Fibroblast of lung (primary cell): ENCODE results near the gene TMC1. TPM values are rescaled to one million over a fixed set of nuclear protein-coding genes. Genes with fewer than 3 reads are reported as not detected.
"Not testable (repeated sequence)": the region's sequence is repeated elsewhere in the genome, so short reads cannot be mapped to it uniquely, and the experiment has no call there.

ENCODE experiments used
- DNase-seq, 2 donors: peaks; one replicate each; pipeline versions ENCODE4 v3.0.0 to v3.0.0-alpha.2; 2010; ENCODE audit warnings: low read depth in 2 of 2
- H2AFZ ChIP-seq: 2 replicates; pipeline ENCODE4 v1.5.1; 2012; ENCODE audit warnings: low read length, control low read depth, inconsistent platforms
- H3K27ac ChIP-seq: 2 replicates; pipeline ENCODE4 v1.5.1; 2011; ENCODE audit warnings: low read length, control low read depth; ENCODE audit not compliant: insufficient read depth
- H3K27me3 ChIP-seq: 2 replicates; pipeline ENCODE4 v1.5.1; 2011; ENCODE audit warnings: mild to moderate bottlenecking, low read length; ENCODE audit not compliant: control insufficient read depth, insufficient read depth
- H3K36me3 ChIP-seq: 2 replicates; pipeline ENCODE4 v1.5.1; 2011; ENCODE audit warnings: low read length; ENCODE audit not compliant: control insufficient read depth, insufficient read depth
- H3K4me1 ChIP-seq: 2 replicates; pipeline ENCODE4 v1.5.1; 2011; ENCODE audit warnings: low read length; ENCODE audit not compliant: control insufficient read depth, insufficient read depth; ENCODE audit errors: extremely low read depth
- H3K4me2 ChIP-seq: 2 replicates; pipeline ENCODE4 v1.5.1; 2011; ENCODE audit warnings: low read length, control low read depth; ENCODE audit not compliant: insufficient read depth; ENCODE audit errors: extremely low read depth
- H3K4me3 ChIP-seq, 4 experiments: fragments of 200-600 bp in 1 of 4; sonication (generic) in 1 of 4; replicated peaks in 1 of 4; 2 replicates each; pipeline ENCODE4 v1.5.1; 2011 to 2016; ENCODE audit warnings: low read length in 4 of 4, low read depth in 3 of 4, mild to moderate bottlenecking in 3 of 4, control low read depth in 2 of 4, inconsistent platforms in 1 of 4, mixed read lengths in 1 of 4; ENCODE audit not compliant: insufficient read depth in 1 of 4; ENCODE audit errors: control extremely low read depth in 1 of 4
- H3K79me2 ChIP-seq: 2 replicates; pipeline ENCODE4 v1.5.1; 2012; ENCODE audit warnings: mild to moderate bottlenecking, low read length, inconsistent platforms; ENCODE audit not compliant: control insufficient read depth, insufficient read depth
- H3K9ac ChIP-seq: 2 replicates; pipeline ENCODE4 v1.5.1; 2011; ENCODE audit warnings: mild to moderate bottlenecking, low read length, control low read depth; ENCODE audit not compliant: insufficient read depth
- H3K9me3 ChIP-seq: 2 replicates; pipeline ENCODE4 v1.5.1; 2012; ENCODE audit warnings: low read depth, low read length; ENCODE audit not compliant: control insufficient read depth, insufficient read depth
- H4K20me1 ChIP-seq: 2 replicates; pipeline ENCODE4 v1.5.1; 2011; ENCODE audit warnings: low read length; ENCODE audit not compliant: control insufficient read depth, insufficient read depth; ENCODE audit errors: extremely low read depth
- CTCF ChIP-seq, 2 donors: IDR thresholded peaks in 1 of 2; conservative IDR thresholded peaks in 1 of 2; 1 replicate in 1 of 2; 2 replicates in 1 of 2; pipeline ENCODE4 v1.5.1; 2011 to 2012; ENCODE audit warnings: low read length in 2 of 2, control low read depth in 1 of 2, inconsistent platforms in 1 of 2, low read depth in 1 of 2, mild to moderate bottlenecking in 1 of 2
- EZH2 ChIP-seq: IDR thresholded peaks from 2 replicates; pipeline ENCODE4 v1.5.1; 2012; ENCODE audit warnings: low read length, control low read depth, mild to moderate bottlenecking; ENCODE audit errors: missing control alignments
- polyA plus RNA-seq, 2 donors: library from polyadenylated mRNA; depleted of rRNA in 1 of 2; stranded (reverse) in 1 of 2; unstranded in 1 of 2; fragments of >200 nt; gene quantifications; 2 replicates each; pipeline ENCODE4 v1.2.1, GENCODE V29; 2011 to 2012; ENCODE audit warnings: missing spikeins in 1 of 2
- total RNA-seq: library from RNA; depleted of rRNA; stranded (reverse); fragments of >200 nt; gene quantifications from 2 replicates; pipeline ENCODE4 v1.2.1, GENCODE V29; 2014

The TMC1 gene
- total and polyA plus RNA-seq, 2 donors (not counting 1 experiment from before 2014, with no cell fraction given) = 0.27 to 0.33 TPM

- Histone ChIP-seq H3K27ac (no peak overlapping the region), H4K20me1 (no peaks in the 10 kb centered on the region), H2AFZ (no peak overlapping the region), H3K4me3 (no peak overlapping the region), H3K79me2 (no peaks in the 10 kb centered on the region), H3K36me3 (no peaks in the 10 kb centered on the region), H3K4me2 (no peak overlapping the region), H3K9me3 (no peaks in the 10 kb centered on the region), H3K9ac (no peak overlapping the region), H3K4me1 (peaks cover 5% of the 10 kb centered on the region), H3K27me3 (no peaks in the 10 kb centered on the region)
- peak; percentile 44 to 85 for DNase-seq
- TF ChIP-seq EZH2 = no peak
Measured at GRCh38 chr9:72540348-72540873, 19.0 kb downstream of the TMC1 start.

GRCh38 chr9:72542537-72542833, 21.1 kb downstream of the TMC1 start:
- H3K27ac ChIP-seq, H3K9me3 ChIP-seq, H3K9ac ChIP-seq, H3K4me2 ChIP-seq, H3K4me3 ChIP-seq, H3K36me3 ChIP-seq, H3K4me1 ChIP-seq, H3K27me3 ChIP-seq, H3K79me2 ChIP-seq, H4K20me1 ChIP-seq, H2AFZ ChIP-seq: not testable (repeated sequence)
- DNase-seq = peak; percentile 53 to 72

GRCh38 chr9:72542917-72543316, 21.5 kb downstream of the TMC1 start:
- Histone ChIP-seq H3K4me1 (peaks cover 5% of the 10 kb centered on the region), H4K20me1 (no peaks in the 10 kb centered on the region), H3K27ac (no peak overlapping the region), H3K27me3 (no peaks in the 10 kb centered on the region), H3K36me3 (no peaks in the 10 kb centered on the region), H3K4me2 (no peak overlapping the region), H3K9ac (no peak overlapping the region), H3K9me3 (no peaks in the 10 kb centered on the region), H3K4me3 (no peak overlapping the region), H3K79me2 (no peaks in the 10 kb centered on the region), H2AFZ (peak overlapping the region; percentile 34)
- DNase-seq = peak; percentile 38 to 51
- TF ChIP-seq CTCF (conservative IDR thresholded peaks at IDR 0.05 in 1 of 2, IDR thresholded peaks at IDR 0.05 in 1 of 2; ENCODE audit: low read depth in 1 of 2, low read length in 2 of 2) = no peak
- no peak for TF ChIP-seq EZH2

- Histone ChIP-seq H3K27me3 (no peaks in the 10 kb centered on the region), H3K27ac (no peak overlapping the region), H3K79me2 (no peaks in the 10 kb centered on the region), H3K4me2 (no peak overlapping the region), H2AFZ (no peak overlapping the region), H3K4me3 (no peak overlapping the region), H3K36me3 (no peaks in the 10 kb centered on the region), H3K9me3 (no peaks in the 10 kb centered on the region), H4K20me1 (no peaks in the 10 kb centered on the region), H3K4me1 (peaks cover 4% of the 10 kb centered on the region), H3K9ac (no peak overlapping the region)
- DNase-seq = no peak
- TF ChIP-seq EZH2 (no peak), CTCF (conservative IDR thresholded peaks at IDR 0.05 in 1 of 2, IDR thresholded peaks at IDR 0.05 in 1 of 2; ENCODE audit: low read depth in 1 of 2, low read length in 2 of 2) (no peak)
Measured at GRCh38 chr9:72551306-72551705, 29.9 kb downstream of the TMC1 start.
